DND-41 (cell line): ENCODE measurements around the gene PLIN4.

Source experiments
- ATAC-seq: fragments of 200-7000 bp; cut with Tn5 transposase; 3 replicates; pipeline ENCODE4 v1.9.1; 2021; ENCODE audit warnings: low read depth; ENCODE audit not compliant: insufficient read depth
- DNase-seq: peaks from one replicate; pipeline ENCODE4 v3.0.0-alpha.2; 2020
- H2AFZ ChIP-seq: 2 replicates; pipeline ENCODE4 v1.6.0; 2012; ENCODE audit warnings: low read depth, low read length
- H3K27ac ChIP-seq: 2 replicates; pipeline ENCODE4 v1.5.1; 2012; ENCODE audit warnings: low read length, inconsistent platforms
- H3K27me3 ChIP-seq: fragments of 200-600 bp; sonication (generic); 2 replicates; pipeline ENCODE4 v1.6.0; 2012; ENCODE audit warnings: low read length, mild to moderate bottlenecking, inconsistent platforms; ENCODE audit not compliant: insufficient read depth, poor library complexity
- H3K36me3 ChIP-seq: 2 replicates; pipeline ENCODE4 v1.5.1; 2012; ENCODE audit warnings: low read length, inconsistent platforms; ENCODE audit not compliant: insufficient read depth
- H3K4me1 ChIP-seq: 2 replicates; pipeline ENCODE4 v1.5.1; 2012; ENCODE audit warnings: mild to moderate bottlenecking, low read length; ENCODE audit not compliant: insufficient read depth
- H3K4me2 ChIP-seq: 2 replicates; pipeline ENCODE4 v1.6.0; 2012; ENCODE audit warnings: mild to moderate bottlenecking, moderate library complexity, low read length, inconsistent platforms; ENCODE audit not compliant: insufficient read depth
- H3K4me3 ChIP-seq, 2 experiments: fragments of 200-600 bp in 1 of 2; shearing (Covaris generic) in 1 of 2; 2 replicates each; pipeline ENCODE4 v1.5.1; 2012 to 2016; ENCODE audit warnings: inconsistent platforms in 2 of 2, low read length in 2 of 2, mild to moderate bottlenecking in 2 of 2, low read depth in 1 of 2, moderate library complexity in 1 of 2
- H3K79me2 ChIP-seq: 2 replicates; pipeline ENCODE4 v1.6.0; 2012; ENCODE audit warnings: low read length, inconsistent platforms; ENCODE audit not compliant: insufficient read depth
- H3K9ac ChIP-seq: 2 replicates; pipeline ENCODE4 v1.6.0; 2012; ENCODE audit warnings: low read depth, mild to moderate bottlenecking, inconsistent platforms, low read length, moderate library complexity
- H3K9me3 ChIP-seq: 2 replicates; pipeline ENCODE4 v1.5.1; 2012; ENCODE audit warnings: low read length, moderate library complexity, mild to moderate bottlenecking, inconsistent platforms; ENCODE audit not compliant: insufficient read depth, severe bottlenecking
- H4K20me1 ChIP-seq: 2 replicates; pipeline ENCODE4 v1.6.0; 2012; ENCODE audit warnings: low read length; ENCODE audit not compliant: insufficient read depth
- CTCF ChIP-seq: IDR thresholded peaks from 2 replicates; pipeline ENCODE4 v1.5.1; 2012; ENCODE audit warnings: borderline replicate concordance, low read length, moderate library complexity, mild to moderate bottlenecking; ENCODE audit not compliant: poor library complexity, severe bottlenecking; ENCODE audit errors: extremely low read depth
- EZH2 ChIP-seq: IDR thresholded peaks from 3 replicates; pipeline ENCODE4 v1.6.1; 2012; ENCODE audit warnings: borderline replicate concordance, low read depth, mild to moderate bottlenecking, moderate library complexity, low read length, inconsistent platforms; ENCODE audit not compliant: severe bottlenecking

Gene PLIN4

GRCh38 chr19:4455719-4456475, 62.4 kb downstream of the PLIN4 start:
- H3K9ac ChIP-seq = peak overlapping the region; percentile 71
- TF ChIP-seq CTCF (no peak), EZH2 (no peak)
- peaks cover 29% of the 10 kb centered on the region for H3K79me2 ChIP-seq
- DNase-seq (no peak), ATAC-seq (no peak)
- H2AFZ ChIP-seq = no peak overlapping the region
- no peaks in the 10 kb centered on the region for H3K9me3 ChIP-seq
- peak overlapping the region; percentile 90 to 96; a peak in 3 of 4 replicates for H3K4me3 ChIP-seq
- H3K4me1 ChIP-seq = peaks cover 26% of the 10 kb centered on the region
- H4K20me1 ChIP-seq = peaks cover 45% of the 10 kb centered on the region
- peak overlapping the region; percentile 79 for H3K4me2 ChIP-seq
- H3K36me3 ChIP-seq = peaks cover 33% of the 10 kb centered on the region
- H3K27ac ChIP-seq = peak overlapping the region; percentile 70; the same call in 1 of the 2 replicates
- H3K27me3 ChIP-seq = no peaks in the 10 kb centered on the region

GRCh38 chr19:4454747-4455718, 63.3 kb downstream of the PLIN4 start:
- H3K36me3 ChIP-seq = peaks cover 39% of the 10 kb centered on the region
- DNase-seq = no peak
- no peaks in the 10 kb centered on the region for H3K27me3 ChIP-seq
- no peak overlapping the region for H2AFZ ChIP-seq
- peak overlapping the region; percentile 79 for H3K4me2 ChIP-seq
- H3K27ac ChIP-seq = no peak overlapping the region
- H4K20me1 ChIP-seq = peaks cover 45% of the 10 kb centered on the region
- H3K4me3 ChIP-seq = peak overlapping the region in 1 of 2 experiments; percentile 5; a peak in 1 of 4 replicates
- TF ChIP-seq EZH2 (no peak), CTCF (no peak)
- H3K9me3 ChIP-seq = no peaks in the 10 kb centered on the region
- H3K79me2 ChIP-seq = peaks cover 29% of the 10 kb centered on the region
- no peak overlapping the region for H3K9ac ChIP-seq
- ATAC-seq = no peak
- peaks cover 26% of the 10 kb centered on the region for H3K4me1 ChIP-seq

GRCh38 chr19:4453232-4454179, 64.8 kb downstream of the PLIN4 start:
- peaks cover 29% of the 10 kb centered on the region for H3K79me2 ChIP-seq
- peaks cover 52% of the 10 kb centered on the region for H3K36me3 ChIP-seq
- no peak overlapping the region for H3K4me2 ChIP-seq
- peaks cover 56% of the 10 kb centered on the region for H4K20me1 ChIP-seq
- H3K9me3 ChIP-seq = no peaks in the 10 kb centered on the region
- no peak overlapping the region for H2AFZ ChIP-seq
- no peak overlapping the region for H3K27ac ChIP-seq
- DNase-seq = no peak
- H3K27me3 ChIP-seq = no peaks in the 10 kb centered on the region
- ATAC-seq = no peak
- no peak overlapping the region for H3K4me3 ChIP-seq
- TF ChIP-seq EZH2 (no peak), CTCF (no peak)
- peaks cover 26% of the 10 kb centered on the region for H3K4me1 ChIP-seq
- H3K9ac ChIP-seq = no peak overlapping the region
